Measurements from ENCODE around the gene NCKAP5L. TPM values are rescaled to one million over a fixed set of nuclear protein-coding genes. Genes with fewer than 3 reads are reported as not detected.

NCKAP5L gene
- total and polyA plus RNA-seq, 9 of the 15 experiments (the other 6 are each of a cell fraction or from before 2014, with no cell fraction given) = 0.01 to 14.4 (median 3.7) TPM

GRCh38 chr12:49842519-49843352 is 14.5 kb upstream of the NCKAP5L start, which contains the start of gene BCDIN3D (continued):
- peak; percentile 84 for TF ChIP-seq RBBP5 (IDR thresholded peaks at IDR 0.05; ENCODE audit: borderline replicate concordance, insufficient read depth, low read length, poor library complexity, severe bottlenecking)
- TF ChIP-seq E2F6 (IDR thresholded peaks at IDR 0.05; ENCODE audit: borderline replicate concordance in 1 of 2, extremely low read depth in 1 of 2, insufficient read depth in 1 of 2, insufficient read length in 1 of 2, low read depth in 1 of 2, low read length in 1 of 2, poor library complexity in 1 of 2, severe bottlenecking in 1 of 2) = peak; percentile 76 to 90
- TF ChIP-seq HOXB6 (CRISPR knock-in tag; IDR thresholded peaks at IDR 0.05; ENCODE audit: borderline replicate concordance) = no peak
- TF ChIP-seq DNMT1 (IDR thresholded peaks at IDR 0.05) = 0 out of 2 replicates have a peak, but pooled peaks have one; percentile 34
- no peak for TF ChIP-seq ZNF184 (CRISPR knock-in tag; IDR thresholded peaks at IDR 0.05)
- TF ChIP-seq TAF7 (tag; IDR thresholded peaks at IDR 0.05) = peak; percentile 60; the same call in 1 of the 2 replicates
- TF ChIP-seq, protein P1, sequence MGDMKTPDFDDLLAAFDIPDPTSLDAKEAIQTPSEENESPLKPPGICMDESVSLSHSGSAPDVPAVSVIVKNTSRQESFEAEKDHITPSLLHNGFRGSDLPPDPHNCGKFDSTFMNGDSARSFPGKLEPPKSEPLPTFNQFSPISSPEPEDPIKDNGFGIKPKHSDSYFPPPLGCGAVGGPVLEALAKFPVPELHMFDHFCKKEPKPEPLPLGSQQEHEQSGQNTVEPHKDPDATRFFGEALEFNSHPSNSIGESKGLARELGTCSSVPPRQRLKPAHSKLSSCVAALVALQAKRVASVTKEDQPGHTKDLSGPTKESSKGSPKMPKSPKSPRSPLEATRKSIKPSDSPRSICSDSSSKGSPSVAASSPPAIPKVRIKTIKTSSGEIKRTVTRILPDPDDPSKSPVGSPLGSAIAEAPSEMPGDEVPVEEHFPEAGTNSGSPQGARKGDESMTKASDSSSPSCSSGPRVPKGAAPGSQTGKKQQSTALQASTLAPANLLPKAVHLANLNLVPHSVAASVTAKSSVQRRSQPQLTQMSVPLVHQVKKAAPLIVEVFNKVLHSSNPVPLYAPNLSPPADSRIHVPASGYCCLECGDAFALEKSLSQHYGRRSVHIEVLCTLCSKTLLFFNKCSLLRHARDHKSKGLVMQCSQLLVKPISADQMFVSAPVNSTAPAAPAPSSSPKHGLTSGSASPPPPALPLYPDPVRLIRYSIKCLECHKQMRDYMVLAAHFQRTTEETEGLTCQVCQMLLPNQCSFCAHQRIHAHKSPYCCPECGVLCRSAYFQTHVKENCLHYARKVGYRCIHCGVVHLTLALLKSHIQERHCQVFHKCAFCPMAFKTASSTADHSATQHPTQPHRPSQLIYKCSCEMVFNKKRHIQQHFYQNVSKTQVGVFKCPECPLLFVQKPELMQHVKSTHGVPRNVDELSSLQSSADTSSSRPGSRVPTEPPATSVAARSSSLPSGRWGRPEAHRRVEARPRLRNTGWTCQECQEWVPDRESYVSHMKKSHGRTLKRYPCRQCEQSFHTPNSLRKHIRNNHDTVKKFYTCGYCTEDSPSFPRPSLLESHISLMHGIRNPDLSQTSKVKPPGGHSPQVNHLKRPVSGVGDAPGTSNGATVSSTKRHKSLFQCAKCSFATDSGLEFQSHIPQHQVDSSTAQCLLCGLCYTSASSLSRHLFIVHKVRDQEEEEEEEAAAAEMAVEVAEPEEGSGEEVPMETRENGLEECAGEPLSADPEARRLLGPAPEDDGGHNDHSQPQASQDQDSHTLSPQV (IDR thresholded peaks at IDR 0.05) = peak; percentile 53; the same call in 1 of the 2 replicates
- TF ChIP-seq EHMT2 (IDR thresholded peaks at IDR 0.05) = no peak; the same call in 1 of the 2 replicates
- no peak for TF ChIP-seq NR2C2 (CRISPR knock-in tag; IDR thresholded peaks at IDR 0.05)
- TF ChIP-seq NR2C2 (tag; IDR thresholded peaks at IDR 0.05) = peak; percentile 80
- peak in 1 of 2 experiments; percentile 64; a peak in 1 of 4 replicates for TF ChIP-seq ZNF639 (CRISPR knock-in tag; conservative IDR thresholded peaks at IDR 0.05 in 1 of 2, IDR thresholded peaks at IDR 0.05 in 1 of 2)
- peak; percentile 39; the same call in 1 of the 2 replicates for TF ChIP-seq ZBTB9 (CRISPR knock-in tag; IDR thresholded peaks at IDR 0.05)
- TF ChIP-seq RNF2 (IDR thresholded peaks at IDR 0.05) = 0 out of 2 replicates have a peak, but pooled peaks have one; percentile 17
- TF ChIP-seq TGIF2 (CRISPR knock-in tag; IDR thresholded peaks at IDR 0.05) = no peak
- TF ChIP-seq ESRRA (IDR thresholded peaks at IDR 0.05; ENCODE audit: borderline replicate concordance, low read depth) = peak; percentile 61; the same call in 1 of the 2 replicates
- no peak for TF ChIP-seq ZNF77 (CRISPR knock-in tag; IDR thresholded peaks at IDR 0.05)
- TF ChIP-seq, protein P2, sequence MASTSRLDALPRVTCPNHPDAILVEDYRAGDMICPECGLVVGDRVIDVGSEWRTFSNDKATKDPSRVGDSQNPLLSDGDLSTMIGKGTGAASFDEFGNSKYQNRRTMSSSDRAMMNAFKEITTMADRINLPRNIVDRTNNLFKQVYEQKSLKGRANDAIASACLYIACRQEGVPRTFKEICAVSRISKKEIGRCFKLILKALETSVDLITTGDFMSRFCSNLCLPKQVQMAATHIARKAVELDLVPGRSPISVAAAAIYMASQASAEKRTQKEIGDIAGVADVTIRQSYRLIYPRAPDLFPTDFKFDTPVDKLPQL (IDR thresholded peaks at IDR 0.05; ENCODE audit: extremely low read depth, insufficient read length) = peak; percentile 39

Data from K562 (cell line).